ENCODE results near the gene PTPRR.

PTPRR gene

GRCh38 chr12:70598467-70599193 is 321.9 kb downstream of the PTPRR start:
- no peak for TF ChIP-seq SIN3A (IDR thresholded peaks at IDR 0.05; ENCODE audit: borderline replicate concordance, insufficient read depth, low read length)
- TF ChIP-seq FOXP2 (optimal IDR thresholded peaks at IDR 0.05; ENCODE audit: borderline replicate concordance, extremely low read depth, extremely low read length, insufficient read depth) = no peak
- no peak for TF ChIP-seq TAF1 (IDR thresholded peaks at IDR 0.05; ENCODE audit: borderline replicate concordance, insufficient read depth, low read length)
- no peak for TF ChIP-seq REST (IDR thresholded peaks at IDR 0.05; ENCODE audit: insufficient read depth in 1 of 2, low read depth in 2 of 2, low read length in 2 of 2)
- TF ChIP-seq POLR2AphosphoS5 (IDR thresholded peaks at IDR 0.05; ENCODE audit: low read depth, low read length) = no peak

- no peak for TF ChIP-seq REST (IDR thresholded peaks at IDR 0.05; ENCODE audit: insufficient read depth in 1 of 2, low read depth in 2 of 2, low read length in 2 of 2)
- TF ChIP-seq FOXP2 (optimal IDR thresholded peaks at IDR 0.05; ENCODE audit: borderline replicate concordance, extremely low read depth, extremely low read length, insufficient read depth) = no peak
- TF ChIP-seq POLR2AphosphoS5 (IDR thresholded peaks at IDR 0.05; ENCODE audit: low read depth, low read length) = no peak
Observed at GRCh38 chr12:70592664-70593063, 327.9 kb downstream of the PTPRR start.

GRCh38 chr12:70590549-70591226 is 329.9 kb downstream of the PTPRR start:
- TF ChIP-seq TAF1 (IDR thresholded peaks at IDR 0.05; ENCODE audit: borderline replicate concordance, insufficient read depth, low read length) (no peak), FOXP2 (optimal IDR thresholded peaks at IDR 0.05; ENCODE audit: borderline replicate concordance, extremely low read depth, extremely low read length, insufficient read depth) (no peak), SIN3A (IDR thresholded peaks at IDR 0.05; ENCODE audit: borderline replicate concordance, insufficient read depth, low read length) (no peak), POLR2AphosphoS5 (IDR thresholded peaks at IDR 0.05; ENCODE audit: low read depth, low read length) (no peak), REST (IDR thresholded peaks at IDR 0.05; ENCODE audit: insufficient read depth in 1 of 2, low read depth in 2 of 2, low read length in 2 of 2) (no peak)

GRCh38 chr12:70590051-70590450 is 330.5 kb downstream of the PTPRR start:
- TF ChIP-seq FOXP2 (optimal IDR thresholded peaks at IDR 0.05; ENCODE audit: borderline replicate concordance, extremely low read depth, extremely low read length, insufficient read depth) (no peak), REST (IDR thresholded peaks at IDR 0.05; ENCODE audit: insufficient read depth in 1 of 2, low read depth in 2 of 2, low read length in 2 of 2) (no peak), TAF1 (IDR thresholded peaks at IDR 0.05; ENCODE audit: borderline replicate concordance, insufficient read depth, low read length) (no peak), POLR2AphosphoS5 (IDR thresholded peaks at IDR 0.05; ENCODE audit: low read depth, low read length) (no peak), SIN3A (IDR thresholded peaks at IDR 0.05; ENCODE audit: borderline replicate concordance, insufficient read depth, low read length) (no peak)
